ENCODE data around the gene TPD52L1.

TPD52L1 gene

DNA sequence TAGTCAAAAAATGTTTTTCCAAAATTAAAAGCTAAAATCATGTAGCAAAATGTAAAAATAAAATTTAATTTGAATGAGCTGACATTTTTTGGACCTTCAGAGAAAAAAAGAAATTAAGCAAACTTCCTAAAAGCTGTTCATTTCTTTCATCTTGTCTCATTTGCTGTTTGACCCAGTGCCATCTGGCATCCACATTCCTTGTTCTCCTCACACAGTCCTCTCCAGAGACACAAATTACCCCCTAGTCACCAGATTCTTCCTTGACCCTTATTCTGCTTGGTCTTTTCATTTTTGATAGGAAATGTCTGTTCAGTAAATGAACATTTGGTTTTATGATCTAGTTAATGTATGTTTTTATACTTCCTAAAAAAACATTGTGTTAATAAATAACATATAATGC, 93.0 kb downstream of the TPD52L1 start:
- no peak overlapping the region for H3K27ac ChIP-seq
- H3K36me3 ChIP-seq: no peaks in the 10 kb centered on the region
- no peaks in the 10 kb centered on the region for H3K27me3 ChIP-seq
- TF ChIP-seq CTCF (IDR thresholded peaks at IDR 0.05): no peak
- H3K4me1 ChIP-seq (ENCODE audit: control insufficient read depth in 1 of 2, insufficient read depth in 1 of 2, low read depth in 1 of 2, low read length in 1 of 2): no peaks in the 10 kb centered on the region
- no peaks in the 10 kb centered on the region for H3K9me3 ChIP-seq
- no peak overlapping the region for H3K4me3 ChIP-seq (ENCODE audit: low read depth in 1 of 2, low read length in 1 of 2)

- Histone ChIP-seq H3K9me3 (no peaks in the 10 kb centered on the region), H3K27me3 (no peaks in the 10 kb centered on the region), H3K36me3 (no peaks in the 10 kb centered on the region), H3K27ac (no peak overlapping the region), H3K4me1 (ENCODE audit: control insufficient read depth in 1 of 2, insufficient read depth in 1 of 2, low read depth in 1 of 2, low read length in 1 of 2) (no peaks in the 10 kb centered on the region), H3K4me3 (ENCODE audit: low read depth in 1 of 2, low read length in 1 of 2) (no peak overlapping the region)
- TF ChIP-seq CTCF (IDR thresholded peaks at IDR 0.05): no peak
These were observed 94.6 kb downstream of the TPD52L1 start for GRCh38 chr6:125248136-125248535.

DNA sequence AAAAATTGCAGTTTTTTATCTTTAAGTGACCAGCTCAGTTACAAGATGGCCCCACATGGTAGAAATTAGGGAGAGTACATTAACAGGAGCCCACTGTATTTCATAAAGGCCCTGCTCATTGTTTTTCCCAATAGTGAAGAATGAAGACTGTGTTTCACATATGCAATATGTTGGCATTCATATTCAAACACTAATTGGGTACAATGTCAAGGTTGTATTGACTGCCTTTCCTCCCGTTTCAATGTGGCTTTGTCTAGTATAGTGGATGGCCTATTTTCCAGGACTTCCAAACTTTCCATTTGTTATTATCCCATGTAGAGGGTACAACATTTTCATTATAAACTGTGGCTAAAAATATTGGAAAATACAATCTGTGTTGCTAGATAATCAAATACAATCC, 96.9 kb downstream of the TPD52L1 start:
- H3K27me3 ChIP-seq: no peaks in the 10 kb centered on the region
- no peaks in the 10 kb centered on the region for H3K36me3 ChIP-seq
- H3K4me1 ChIP-seq (ENCODE audit: control insufficient read depth in 1 of 2, insufficient read depth in 1 of 2, low read depth in 1 of 2, low read length in 1 of 2): no peaks in the 10 kb centered on the region
- no peak overlapping the region for H3K4me3 ChIP-seq (ENCODE audit: low read depth in 1 of 2, low read length in 1 of 2)
- no peaks in the 10 kb centered on the region for H3K9me3 ChIP-seq
- H3K27ac ChIP-seq: no peak overlapping the region
- no peak for TF ChIP-seq CTCF (IDR thresholded peaks at IDR 0.05)

- no peaks in the 10 kb centered on the region for H3K9me3 ChIP-seq
- H3K4me3 ChIP-seq (ENCODE audit: low read depth in 1 of 2, low read length in 1 of 2): no peak overlapping the region
- no peaks in the 10 kb centered on the region for H3K4me1 ChIP-seq (ENCODE audit: control insufficient read depth in 1 of 2, insufficient read depth in 1 of 2, low read depth in 1 of 2, low read length in 1 of 2)
- no peak overlapping the region for H3K27ac ChIP-seq
- no peaks in the 10 kb centered on the region for H3K36me3 ChIP-seq
- TF ChIP-seq CTCF (IDR thresholded peaks at IDR 0.05): no peak
- H3K27me3 ChIP-seq: no peaks in the 10 kb centered on the region
These were observed 98.1 kb downstream of the TPD52L1 start for GRCh38 chr6:125251516-125252220.

DNA sequence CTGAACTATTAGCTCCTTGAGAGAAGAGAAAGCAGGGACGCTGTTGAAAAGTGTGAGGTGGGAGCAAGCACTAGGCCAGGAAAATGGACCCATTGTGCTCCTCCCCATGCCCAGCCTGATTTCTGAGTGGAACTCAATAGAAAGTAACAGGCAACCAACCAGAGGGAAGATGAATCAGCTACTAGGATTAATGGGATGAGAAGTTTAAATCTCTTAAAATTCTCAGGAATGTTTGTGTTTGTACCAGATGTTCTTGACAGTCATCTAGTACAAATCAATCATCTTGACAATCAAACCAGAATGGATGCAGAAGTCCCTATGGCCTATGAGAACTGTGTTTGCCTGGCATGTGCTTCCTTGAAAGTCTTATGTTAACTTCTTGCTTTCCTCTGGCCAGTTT, 99.3 kb downstream of the TPD52L1 start:
- Histone ChIP-seq H3K4me1 (ENCODE audit: control insufficient read depth in 1 of 2, insufficient read depth in 1 of 2, low read depth in 1 of 2, low read length in 1 of 2) (no peaks in the 10 kb centered on the region), H3K27me3 (no peaks in the 10 kb centered on the region), H3K9me3 (no peaks in the 10 kb centered on the region), H3K4me3 (ENCODE audit: low read depth in 1 of 2, low read length in 1 of 2) (no peak overlapping the region), H3K36me3 (no peaks in the 10 kb centered on the region), H3K27ac (no peak overlapping the region)
- TF ChIP-seq CTCF (IDR thresholded peaks at IDR 0.05): no peak

Data from neutrophil (primary cell).